ENCODE measurements around the gene SASH1.

- TF ChIP-seq CTCF (IDR thresholded peaks at IDR 0.05; ENCODE audit: extremely low read depth in 1 of 2, insufficient read depth in 1 of 2, low read depth in 1 of 2, low read length in 2 of 2) (no peak), EZH2 (IDR thresholded peaks at IDR 0.05; ENCODE audit: borderline replicate concordance, low read depth, low read length, severe bottlenecking) (no peak), MAX (IDR thresholded peaks at IDR 0.05; ENCODE audit: insufficient read depth, insufficient read length) (no peak)
Measured at GRCh38 chr6:148502773-148503135, 160.1 kb downstream of the SASH1 start.

Data from endothelial cell of umbilical vein (primary cell).